Loucy (cell line): ENCODE data around the gene SMARCB1.

ENCODE experiments used
- EZH2phosphoT487 ChIP-seq: fragments of 200-600 bp; IDR thresholded peaks from 2 replicates; pipeline ENCODE4 v1.6.1; 2018; ENCODE audit warnings: antibody characterized with exemption, mild to moderate bottlenecking, moderate library complexity, borderline replicate concordance
- TF ChIP-seq, protein P1 (sequence below): fragments of 200-600 bp; sonication (generic); conservative IDR thresholded peaks from 2 replicates; pipeline ENCODE4 v1.5.1; 2014; ENCODE audit warnings: mild to moderate bottlenecking, antibody characterized with exemption, low read length

DNA sequence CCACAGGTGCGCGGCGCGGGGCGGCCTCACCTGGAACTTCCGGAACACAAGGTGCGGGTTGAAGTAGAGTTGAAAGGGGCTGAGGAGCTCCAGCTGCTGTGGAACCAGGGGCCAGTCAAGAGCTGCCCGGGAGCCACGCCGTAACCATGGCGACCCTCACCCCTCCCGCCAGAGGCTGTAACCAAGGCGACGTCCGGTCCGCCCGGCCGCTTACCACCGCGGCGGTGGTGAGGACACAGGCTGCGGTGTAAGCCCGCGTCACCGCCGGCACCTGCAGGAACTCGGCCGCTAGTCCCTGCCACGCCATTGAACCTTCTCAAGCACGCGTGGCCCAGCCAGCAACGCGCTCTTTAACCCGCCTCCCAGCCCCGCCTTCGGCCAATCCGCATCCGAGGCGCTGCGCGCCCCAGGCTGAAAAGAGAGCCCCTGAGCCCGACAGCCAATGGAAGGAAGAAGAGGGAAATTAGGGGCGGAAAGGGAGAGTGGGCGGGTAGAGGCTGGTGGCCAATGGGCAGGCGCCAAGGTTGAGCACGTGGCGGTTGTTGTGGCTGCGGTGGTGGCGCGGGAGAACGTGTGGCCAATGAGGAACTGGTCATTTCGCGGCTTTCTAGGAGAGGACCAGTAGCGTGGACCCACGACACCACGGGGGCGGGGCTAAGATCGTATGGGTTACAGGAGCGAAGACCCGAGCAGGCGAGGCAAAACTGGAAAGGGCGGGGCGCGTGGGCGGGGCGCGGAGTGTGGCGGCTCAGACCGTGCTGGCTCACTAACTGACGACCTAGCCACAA lies 52.1 kb downstream of the SMARCB1 start, which contains the start of gene DERL3:
- TF ChIP-seq, protein P1, sequence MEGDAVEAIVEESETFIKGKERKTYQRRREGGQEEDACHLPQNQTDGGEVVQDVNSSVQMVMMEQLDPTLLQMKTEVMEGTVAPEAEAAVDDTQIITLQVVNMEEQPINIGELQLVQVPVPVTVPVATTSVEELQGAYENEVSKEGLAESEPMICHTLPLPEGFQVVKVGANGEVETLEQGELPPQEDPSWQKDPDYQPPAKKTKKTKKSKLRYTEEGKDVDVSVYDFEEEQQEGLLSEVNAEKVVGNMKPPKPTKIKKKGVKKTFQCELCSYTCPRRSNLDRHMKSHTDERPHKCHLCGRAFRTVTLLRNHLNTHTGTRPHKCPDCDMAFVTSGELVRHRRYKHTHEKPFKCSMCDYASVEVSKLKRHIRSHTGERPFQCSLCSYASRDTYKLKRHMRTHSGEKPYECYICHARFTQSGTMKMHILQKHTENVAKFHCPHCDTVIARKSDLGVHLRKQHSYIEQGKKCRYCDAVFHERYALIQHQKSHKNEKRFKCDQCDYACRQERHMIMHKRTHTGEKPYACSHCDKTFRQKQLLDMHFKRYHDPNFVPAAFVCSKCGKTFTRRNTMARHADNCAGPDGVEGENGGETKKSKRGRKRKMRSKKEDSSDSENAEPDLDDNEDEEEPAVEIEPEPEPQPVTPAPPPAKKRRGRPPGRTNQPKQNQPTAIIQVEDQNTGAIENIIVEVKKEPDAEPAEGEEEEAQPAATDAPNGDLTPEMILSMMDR = no peak
- TF ChIP-seq EZH2phosphoT487 = no peak
